Measurements from ENCODE around the gene C3orf18.

GRCh38 chr3:50600841-50601591, 33.5 kb upstream of the C3orf18 start:
- TF ChIP-seq ZNF623 (tag by site-specific recombination; IDR thresholded peaks at IDR 0.05) (no peak), SALL2 (tag by site-specific recombination; IDR thresholded peaks at IDR 0.05; ENCODE audit: borderline replicate concordance) (no peak), ZNF777 (tag by site-specific recombination; IDR thresholded peaks at IDR 0.05; ENCODE audit: borderline replicate concordance) (no peak), ZNF335 (tag by site-specific recombination; conservative IDR thresholded peaks at IDR 0.05) (no peak)
- TF ChIP-seq, protein P1, sequence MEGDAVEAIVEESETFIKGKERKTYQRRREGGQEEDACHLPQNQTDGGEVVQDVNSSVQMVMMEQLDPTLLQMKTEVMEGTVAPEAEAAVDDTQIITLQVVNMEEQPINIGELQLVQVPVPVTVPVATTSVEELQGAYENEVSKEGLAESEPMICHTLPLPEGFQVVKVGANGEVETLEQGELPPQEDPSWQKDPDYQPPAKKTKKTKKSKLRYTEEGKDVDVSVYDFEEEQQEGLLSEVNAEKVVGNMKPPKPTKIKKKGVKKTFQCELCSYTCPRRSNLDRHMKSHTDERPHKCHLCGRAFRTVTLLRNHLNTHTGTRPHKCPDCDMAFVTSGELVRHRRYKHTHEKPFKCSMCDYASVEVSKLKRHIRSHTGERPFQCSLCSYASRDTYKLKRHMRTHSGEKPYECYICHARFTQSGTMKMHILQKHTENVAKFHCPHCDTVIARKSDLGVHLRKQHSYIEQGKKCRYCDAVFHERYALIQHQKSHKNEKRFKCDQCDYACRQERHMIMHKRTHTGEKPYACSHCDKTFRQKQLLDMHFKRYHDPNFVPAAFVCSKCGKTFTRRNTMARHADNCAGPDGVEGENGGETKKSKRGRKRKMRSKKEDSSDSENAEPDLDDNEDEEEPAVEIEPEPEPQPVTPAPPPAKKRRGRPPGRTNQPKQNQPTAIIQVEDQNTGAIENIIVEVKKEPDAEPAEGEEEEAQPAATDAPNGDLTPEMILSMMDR (tag by site-specific recombination; IDR thresholded peaks at IDR 0.05): no peak

Measured in HEK293 (cell line).